Left forelimb (tissue), 1 donor: ENCODE results near the gene HERPUD2.
"Not testable (repeated sequence)": the region's sequence is repeated elsewhere in the genome, so short reads cannot be mapped to it uniquely, and the experiment has no call there.

Source experiments
- DNase-seq: peaks from one replicate; pipeline ENCODE4 v3.0.0-alpha.2; 2018; ENCODE audit warnings: low spot score

HERPUD2 gene

GRCh38 chr7:35605760-35606159 lies 89.2 kb downstream of the HERPUD2 start:
- DNase-seq, result no peak

- DNase-seq, result no peak
These were observed 90.3 kb downstream of the HERPUD2 start for GRCh38 chr7:35604595-35604994.

- DNase-seq, result no peak
These were observed 95.3 kb downstream of the HERPUD2 start for GRCh38 chr7:35599645-35600044.

DNA sequence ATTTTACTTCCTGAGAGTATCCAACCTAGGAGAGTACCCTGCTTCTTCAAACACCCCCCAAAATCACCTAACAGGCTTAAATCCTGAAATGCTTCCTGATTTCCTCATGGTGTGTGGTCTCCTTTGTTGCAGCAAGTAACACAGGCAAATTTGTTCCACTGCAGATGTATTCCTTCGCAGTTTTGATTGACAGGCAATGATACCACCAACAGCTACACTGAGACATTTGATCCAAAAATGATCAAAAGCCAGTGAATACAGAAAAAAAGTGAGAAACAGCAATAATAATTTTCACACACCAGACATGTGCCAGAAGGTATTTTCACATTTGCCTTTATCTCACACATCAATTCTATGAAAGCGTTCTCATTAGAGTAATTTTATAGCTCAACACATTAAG lies 95.9 kb downstream of the HERPUD2 start:
- DNase-seq, result no peak

DNA sequence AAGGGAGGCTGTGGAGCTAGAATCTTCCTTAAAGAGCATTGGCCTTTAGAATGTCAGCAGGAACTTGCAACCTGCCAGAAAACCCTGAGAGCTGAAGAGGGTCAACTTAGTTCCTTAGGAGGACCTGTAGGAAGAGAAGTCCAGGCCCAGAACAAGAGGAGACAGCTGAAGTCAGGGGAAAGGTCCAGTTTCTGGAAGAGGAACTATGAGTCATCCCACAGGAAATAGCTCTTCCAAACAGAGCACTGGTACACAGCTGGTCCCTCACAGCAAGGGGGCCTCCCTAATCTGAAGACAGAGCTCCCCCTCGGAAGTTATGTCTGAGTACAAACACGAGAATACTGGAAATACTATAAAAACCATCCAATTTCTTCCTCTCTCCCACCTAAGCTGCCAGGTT lies 98.9 kb downstream of the HERPUD2 start:
- no peak for DNase-seq

DNA sequence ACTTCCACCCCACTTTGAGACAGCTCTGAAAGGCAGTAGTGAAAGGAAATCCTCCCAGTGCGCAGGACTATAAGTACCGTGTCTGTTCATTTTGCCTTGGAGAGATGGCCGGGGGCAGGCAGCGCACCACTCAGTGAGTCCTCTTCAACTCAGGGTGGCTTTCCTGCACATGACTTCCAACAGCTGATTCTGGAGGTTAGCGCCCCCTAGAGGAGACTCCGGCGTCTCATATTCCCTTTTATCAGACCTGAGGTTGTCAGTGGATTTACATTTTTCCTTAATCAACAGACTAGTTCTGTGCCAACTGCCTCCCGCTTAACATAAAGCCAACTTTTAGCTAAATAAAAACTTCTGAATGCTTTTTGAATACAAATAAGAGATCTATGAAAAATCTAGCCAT lies 101.0 kb downstream of the HERPUD2 start:
- no peak for DNase-seq

DNA sequence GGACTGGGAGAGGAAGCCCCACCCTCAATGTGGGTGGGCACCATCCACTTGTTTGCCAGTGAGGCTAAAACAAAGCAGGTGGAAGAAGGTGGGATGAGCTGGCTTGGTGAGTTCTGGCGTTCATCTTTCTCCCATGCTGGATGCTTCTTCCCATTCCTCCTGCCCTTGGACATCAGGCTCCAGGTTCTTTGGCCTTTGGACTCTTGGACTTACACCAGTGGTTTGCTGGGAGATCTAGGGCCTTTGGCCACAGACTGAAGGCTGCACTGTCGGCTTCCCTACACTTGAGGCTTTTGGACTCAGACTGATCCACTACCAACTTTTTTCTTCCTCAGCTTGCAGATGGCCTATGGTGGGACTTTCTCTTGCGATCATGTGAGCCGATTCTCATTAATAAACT lies 106.3 kb downstream of the HERPUD2 start:
- DNase-seq, result no peak

GRCh38 chr7:35584990-35585389 lies 109.9 kb downstream of the HERPUD2 start:
- DNase-seq, result no peak

DNA sequence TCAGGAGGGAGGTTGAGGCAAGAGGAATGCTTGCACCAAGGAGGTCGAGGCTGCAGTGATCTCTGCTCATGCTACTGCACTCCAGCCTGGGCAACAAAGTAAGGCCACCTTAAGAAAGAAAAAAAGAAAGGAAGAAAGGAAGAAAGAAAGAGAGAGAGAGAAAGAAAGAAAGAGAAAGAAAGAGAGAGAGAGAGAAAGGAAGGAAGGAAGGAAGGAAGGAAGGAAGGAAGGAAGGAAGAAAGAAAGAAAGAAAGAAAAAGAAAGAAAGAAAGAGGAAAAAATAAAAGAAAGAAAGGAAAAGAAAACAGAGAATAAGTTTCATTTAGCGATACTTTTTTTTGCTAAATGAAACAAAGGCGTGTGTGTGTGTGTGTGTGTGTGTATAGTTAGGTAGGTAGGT lies 110.4 kb downstream of the HERPUD2 start:
- not testable (repeated sequence) for DNase-seq
